HepG2 (cell line): ENCODE data around the gene GRB10. TPM values are rescaled to one million over a fixed set of nuclear protein-coding genes. Genes with fewer than 3 reads are reported as not detected.

Experiments used
- CCAR2 ChIP-seq: fragments of 200-400 bp; formaldehyde crosslinking; optimal IDR thresholded peaks from 2 replicates; pipeline ENCODE3; 2018; ENCODE audit warnings: low read depth, mild to moderate bottlenecking, low read length, moderate library complexity
- HOXA3 ChIP-seq: sonication (generic); formaldehyde crosslinking; IDR thresholded peaks from 2 replicates; pipeline ENCODE4 v1.5.0; 2020; ENCODE audit warnings: missing genetic modification reagents
- KMT2B ChIP-seq: IDR thresholded peaks from 2 replicates; pipeline ENCODE4 v1.6.1; 2016; ENCODE audit warnings: missing genetic modification reagents, missing compliant biosample characterization
- PAWR ChIP-seq: sonication (generic); formaldehyde crosslinking; IDR thresholded peaks from 2 replicates; pipeline ENCODE4 v1.4.0; 2020; ENCODE audit warnings: missing genetic modification reagents, mild to moderate bottlenecking, borderline replicate concordance
- POLR2A ChIP-seq, 2 experiments: IDR thresholded peaks; 2 replicates each; pipeline ENCODE4 v1.6.1; 2011; ENCODE audit warnings: low read depth in 2 of 2, low read length in 2 of 2, mild to moderate bottlenecking in 1 of 2, moderate library complexity in 1 of 2; ENCODE audit not compliant: insufficient read depth in 1 of 2
- SIN3B ChIP-seq: fragments of 150-350 bp; IDR thresholded peaks from 2 replicates; pipeline ENCODE4 v1.6.1; 2014; ENCODE audit warnings: low read length
- TEAD3 ChIP-seq: optimal IDR thresholded peaks from 2 replicates; pipeline ENCODE3; 2016; ENCODE audit warnings: borderline replicate concordance
- ZBTB20 ChIP-seq: sonication (generic); formaldehyde crosslinking; IDR thresholded peaks from 2 replicates; pipeline ENCODE4 v1.8.1; 2023; ENCODE audit warnings: missing genetic modification reagents, low read depth, mild to moderate bottlenecking, borderline replicate concordance
- ZNF205 ChIP-seq: IDR thresholded peaks from 2 replicates; pipeline ENCODE4 v1.6.1; 2018; ENCODE audit warnings: missing biosample characterization, missing genetic modification reagents
- ZNF253 ChIP-seq: sonication (generic); formaldehyde crosslinking; IDR thresholded peaks from 2 replicates; pipeline ENCODE4 v1.8.0; 2022; ENCODE audit warnings: mild to moderate bottlenecking, missing genetic modification reagents, borderline replicate concordance
- ZNF329 ChIP-seq: sonication (generic); formaldehyde crosslinking; IDR thresholded peaks from 2 replicates; pipeline ENCODE4 v1.9.0; 2021; ENCODE audit warnings: low read depth, mild to moderate bottlenecking, missing genetic modification reagents
- ZNF431 ChIP-seq: sonication (generic); formaldehyde crosslinking; IDR thresholded peaks from 2 replicates; pipeline ENCODE4 v1.9.0; 2022; ENCODE audit warnings: missing genetic modification reagents, low read depth, mild to moderate bottlenecking, borderline replicate concordance
- ZNF484 ChIP-seq: sonication (generic); formaldehyde crosslinking; IDR thresholded peaks from 2 replicates; pipeline ENCODE4 v1.5.1; 2020; ENCODE audit warnings: mild to moderate bottlenecking, low read depth, missing genetic modification reagents, borderline replicate concordance
- ZNF660 ChIP-seq: sonication (generic); formaldehyde crosslinking; IDR thresholded peaks from 2 replicates; pipeline ENCODE4 v1.5.1; 2020; ENCODE audit warnings: mild to moderate bottlenecking, low read depth, missing genetic modification reagents, borderline replicate concordance
- ZNF737 ChIP-seq: sonication (generic); formaldehyde crosslinking; IDR thresholded peaks from 2 replicates; pipeline ENCODE4 v1.5.0; 2020; ENCODE audit warnings: missing genetic modification reagents, mild to moderate bottlenecking, borderline replicate concordance
- polyA plus RNA-seq, 8 experiments: library from polyadenylated mRNA; depleted of rRNA in 3 of 8; stranded (reverse) in 7 of 8; unstranded in 1 of 8; fragments of >200 nt; fragmentation: Illumina TruSeq in 4 of 8; extraction: Trizol in 4 of 8; gene quantifications; 2 replicates each; pipeline versions ENCODE4 v1.2.1 to v1.2.3, GENCODE V29; 2011 to 2016; ENCODE audit warnings: low read depth in 4 of 8, missing spikeins in 1 of 8, mixed read lengths in 1 of 8; ENCODE audit not compliant: insufficient read depth in 1 of 8
- total RNA-seq, 5 experiments: library from RNA; depleted of rRNA; stranded (reverse); fragments of >200 nt; fragmentation: Illumina TruSeq; extraction: Trizol; gene quantifications; 2 replicates each; pipeline ENCODE4 v1.2.3, GENCODE V29; 2016; ENCODE audit warnings: low read depth in 1 of 5
- TF ChIP-seq, protein P1 (sequence below): sonication (generic); formaldehyde crosslinking; IDR thresholded peaks from 2 replicates; pipeline ENCODE4 v1.5.0; 2020; ENCODE audit warnings: missing genetic modification reagents
- TF ChIP-seq, protein P2 (sequence below): sonication (generic); formaldehyde crosslinking; IDR thresholded peaks from 2 replicates; pipeline ENCODE4; 2020; ENCODE audit warnings: missing genetic modification reagents, mild to moderate bottlenecking, borderline replicate concordance
- TF ChIP-seq, protein P3 (sequence below): IDR thresholded peaks from 2 replicates; pipeline ENCODE4 v1.6.1; 2012; ENCODE audit warnings: low read depth, low read length, improper control_type of control experiment
- TF ChIP-seq, protein P4 (sequence below): sonication (generic); formaldehyde crosslinking; conservative IDR thresholded peaks from 2 replicates; pipeline ENCODE4 v1.5.0; 2020; ENCODE audit warnings: missing genetic modification reagents
- TF ChIP-seq, protein P5 (sequence below): sonication (generic); formaldehyde crosslinking; IDR thresholded peaks from 2 replicates; pipeline ENCODE4 v1.5.0; 2020; ENCODE audit warnings: missing genetic modification reagents

GRB10 gene
- total and polyA plus RNA-seq, 2 of the 13 experiments (the other 11 are each of a cell fraction or from before 2014, with no cell fraction given) = 4.0 to 6.8 TPM

DNA sequence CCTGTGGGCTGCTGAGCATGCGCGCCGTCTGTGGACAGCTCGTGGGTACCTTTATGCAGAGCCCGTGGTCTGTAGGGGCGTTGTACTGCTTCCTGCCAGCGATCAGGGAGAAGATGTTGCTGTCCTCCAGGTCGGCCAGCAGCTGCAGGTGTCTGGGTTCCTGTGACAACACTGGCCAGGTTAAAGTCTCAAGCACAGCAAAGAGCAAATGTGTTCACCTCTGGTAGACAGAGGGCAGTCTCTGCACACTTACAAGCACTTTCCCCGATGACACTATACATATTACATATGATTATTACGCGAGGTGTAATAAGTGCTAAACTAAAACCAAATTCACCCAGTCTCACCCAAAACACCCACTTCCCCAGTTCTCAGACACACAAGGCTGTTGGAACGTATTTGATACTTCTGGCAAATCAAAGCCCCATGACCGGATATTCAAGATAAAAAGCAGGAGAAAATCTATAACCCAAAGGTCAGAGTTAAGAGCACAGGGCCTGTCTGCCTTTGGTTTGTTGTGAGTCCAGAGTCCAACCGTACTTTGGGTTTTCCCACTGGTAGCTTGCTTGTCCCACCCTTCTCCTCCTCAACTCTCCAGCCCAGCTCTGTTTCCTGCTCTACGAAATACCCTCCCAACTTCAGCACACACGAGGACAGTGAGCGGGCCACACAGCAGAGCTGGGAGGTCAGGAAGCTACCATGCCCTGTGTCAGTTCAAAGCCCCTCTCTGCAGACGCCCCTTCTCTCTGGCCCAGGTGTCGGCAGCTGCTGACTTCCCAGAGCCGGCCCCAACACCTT lies 167.8 kb downstream of the GRB10 start (continued):
- no peak for TF ChIP-seq PAWR
- TF ChIP-seq, protein P1, sequence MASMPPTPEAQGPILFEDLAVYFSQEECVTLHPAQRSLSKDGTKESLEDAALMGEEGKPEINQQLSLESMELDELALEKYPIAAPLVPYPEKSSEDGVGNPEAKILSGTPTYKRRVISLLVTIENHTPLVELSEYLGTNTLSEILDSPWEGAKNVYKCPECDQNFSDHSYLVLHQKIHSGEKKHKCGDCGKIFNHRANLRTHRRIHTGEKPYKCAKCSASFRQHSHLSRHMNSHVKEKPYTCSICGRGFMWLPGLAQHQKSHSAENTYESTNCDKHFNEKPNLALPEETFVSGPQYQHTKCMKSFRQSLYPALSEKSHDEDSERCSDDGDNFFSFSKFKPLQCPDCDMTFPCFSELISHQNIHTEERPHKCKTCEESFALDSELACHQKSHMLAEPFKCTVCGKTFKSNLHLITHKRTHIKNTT (CRISPR knock-in tag) = no peak
- TF ChIP-seq, protein P2, sequence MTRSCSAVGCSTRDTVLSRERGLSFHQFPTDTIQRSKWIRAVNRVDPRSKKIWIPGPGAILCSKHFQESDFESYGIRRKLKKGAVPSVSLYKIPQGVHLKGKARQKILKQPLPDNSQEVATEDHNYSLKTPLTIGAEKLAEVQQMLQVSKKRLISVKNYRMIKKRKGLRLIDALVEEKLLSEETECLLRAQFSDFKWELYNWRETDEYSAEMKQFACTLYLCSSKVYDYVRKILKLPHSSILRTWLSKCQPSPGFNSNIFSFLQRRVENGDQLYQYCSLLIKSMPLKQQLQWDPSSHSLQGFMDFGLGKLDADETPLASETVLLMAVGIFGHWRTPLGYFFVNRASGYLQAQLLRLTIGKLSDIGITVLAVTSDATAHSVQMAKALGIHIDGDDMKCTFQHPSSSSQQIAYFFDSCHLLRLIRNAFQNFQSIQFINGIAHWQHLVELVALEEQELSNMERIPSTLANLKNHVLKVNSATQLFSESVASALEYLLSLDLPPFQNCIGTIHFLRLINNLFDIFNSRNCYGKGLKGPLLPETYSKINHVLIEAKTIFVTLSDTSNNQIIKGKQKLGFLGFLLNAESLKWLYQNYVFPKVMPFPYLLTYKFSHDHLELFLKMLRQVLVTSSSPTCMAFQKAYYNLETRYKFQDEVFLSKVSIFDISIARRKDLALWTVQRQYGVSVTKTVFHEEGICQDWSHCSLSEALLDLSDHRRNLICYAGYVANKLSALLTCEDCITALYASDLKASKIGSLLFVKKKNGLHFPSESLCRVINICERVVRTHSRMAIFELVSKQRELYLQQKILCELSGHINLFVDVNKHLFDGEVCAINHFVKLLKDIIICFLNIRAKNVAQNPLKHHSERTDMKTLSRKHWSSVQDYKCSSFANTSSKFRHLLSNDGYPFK (CRISPR knock-in tag) = no peak
- no peak for TF ChIP-seq CCAR2
- TF ChIP-seq, protein P3, sequence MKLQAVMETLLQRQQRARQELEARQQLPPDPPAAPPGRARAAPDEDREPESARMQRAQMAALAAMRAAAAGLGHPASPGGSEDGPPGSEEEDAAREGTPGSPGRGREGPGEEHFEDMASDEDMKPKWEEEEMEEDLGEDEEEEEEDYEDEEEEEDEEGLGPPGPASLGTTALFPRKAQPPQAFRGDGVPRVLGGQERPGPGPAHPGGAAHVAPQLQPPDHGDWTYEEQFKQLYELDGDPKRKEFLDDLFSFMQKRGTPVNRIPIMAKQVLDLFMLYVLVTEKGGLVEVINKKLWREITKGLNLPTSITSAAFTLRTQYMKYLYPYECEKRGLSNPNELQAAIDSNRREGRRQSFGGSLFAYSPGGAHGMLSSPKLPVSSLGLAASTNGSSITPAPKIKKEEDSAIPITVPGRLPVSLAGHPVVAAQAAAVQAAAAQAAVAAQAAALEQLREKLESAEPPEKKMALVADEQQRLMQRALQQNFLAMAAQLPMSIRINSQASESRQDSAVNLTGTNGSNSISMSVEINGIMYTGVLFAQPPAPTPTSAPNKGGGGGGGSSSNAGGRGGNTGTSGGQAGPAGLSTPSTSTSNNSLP = peak; percentile 85
- no peak for TF ChIP-seq POLR2A (IDR thresholded peaks at IDR 0.05; ENCODE audit: insufficient read depth in 1 of 2, low read depth in 2 of 2, low read length in 2 of 2)
- TF ChIP-seq, protein P4, sequence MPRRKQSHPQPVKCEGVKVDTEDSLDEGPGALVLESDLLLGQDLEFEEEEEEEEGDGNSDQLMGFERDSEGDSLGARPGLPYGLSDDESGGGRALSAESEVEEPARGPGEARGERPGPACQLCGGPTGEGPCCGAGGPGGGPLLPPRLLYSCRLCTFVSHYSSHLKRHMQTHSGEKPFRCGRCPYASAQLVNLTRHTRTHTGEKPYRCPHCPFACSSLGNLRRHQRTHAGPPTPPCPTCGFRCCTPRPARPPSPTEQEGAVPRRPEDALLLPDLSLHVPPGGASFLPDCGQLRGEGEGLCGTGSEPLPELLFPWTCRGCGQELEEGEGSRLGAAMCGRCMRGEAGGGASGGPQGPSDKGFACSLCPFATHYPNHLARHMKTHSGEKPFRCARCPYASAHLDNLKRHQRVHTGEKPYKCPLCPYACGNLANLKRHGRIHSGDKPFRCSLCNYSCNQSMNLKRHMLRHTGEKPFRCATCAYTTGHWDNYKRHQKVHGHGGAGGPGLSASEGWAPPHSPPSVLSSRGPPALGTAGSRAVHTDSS = no peak
- TF ChIP-seq SIN3B = no peak
- no peak for TF ChIP-seq ZNF431 (CRISPR knock-in tag)
- no peak for TF ChIP-seq ZNF253
- TF ChIP-seq, protein P5, sequence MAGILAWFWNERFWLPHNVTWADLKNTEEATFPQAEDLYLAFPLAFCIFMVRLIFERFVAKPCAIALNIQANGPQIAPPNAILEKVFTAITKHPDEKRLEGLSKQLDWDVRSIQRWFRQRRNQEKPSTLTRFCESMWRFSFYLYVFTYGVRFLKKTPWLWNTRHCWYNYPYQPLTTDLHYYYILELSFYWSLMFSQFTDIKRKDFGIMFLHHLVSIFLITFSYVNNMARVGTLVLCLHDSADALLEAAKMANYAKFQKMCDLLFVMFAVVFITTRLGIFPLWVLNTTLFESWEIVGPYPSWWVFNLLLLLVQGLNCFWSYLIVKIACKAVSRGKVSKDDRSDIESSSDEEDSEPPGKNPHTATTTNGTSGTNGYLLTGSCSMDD = no peak
- no peak for TF ChIP-seq ZNF329 (CRISPR knock-in tag)
- no peak for TF ChIP-seq KMT2B (CRISPR knock-in tag)
- TF ChIP-seq TEAD3 (CRISPR knock-in tag) = no peak
- no peak for TF ChIP-seq ZNF205
- TF ChIP-seq ZNF484 (CRISPR knock-in tag) = no peak
- peak; percentile 39; the same call in 1 of the 2 replicates for TF ChIP-seq HOXA3 (CRISPR knock-in tag)
- TF ChIP-seq ZNF660 (CRISPR knock-in tag) = no peak
- no peak for TF ChIP-seq ZNF737 (CRISPR knock-in tag)
- peak; percentile 42; the same call in 1 of the 2 replicates for TF ChIP-seq ZBTB20 (CRISPR knock-in tag)
